ENCODE data around the gene NEGR1. TPM values are rescaled to one million over a fixed set of nuclear protein-coding genes. Genes with fewer than 3 reads are reported as not detected.

Gene NEGR1
- total RNA-seq, 4 donors from 2014 or later: 7.0 to 10.0 (median 8.1) TPM

DNA sequence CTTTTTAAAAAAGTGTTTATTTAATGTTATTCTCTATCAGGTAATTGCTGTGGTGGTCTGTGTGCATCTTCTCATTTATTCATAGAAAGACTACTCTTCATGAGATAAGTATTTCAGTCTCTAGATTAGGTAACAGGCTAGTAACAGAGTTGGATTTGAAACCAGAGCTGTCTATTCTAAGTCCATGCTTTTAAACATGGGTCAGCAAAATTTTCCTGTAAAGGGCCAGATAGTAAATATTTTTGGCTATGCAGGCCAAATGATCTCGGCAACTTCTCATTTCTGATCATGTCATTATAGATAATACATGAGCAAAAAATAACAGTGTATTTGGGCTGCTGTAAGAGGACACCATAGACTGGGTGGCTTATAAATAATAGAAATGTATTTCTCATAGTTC, 715.9 kb downstream of the NEGR1 start:
- TF ChIP-seq EP300 (IDR thresholded peaks at IDR 0.05; ENCODE audit: low read depth) (no peak), POLR2AphosphoS5 (IDR thresholded peaks at IDR 0.05) (no peak), POLR2A (IDR thresholded peaks at IDR 0.05) (no peak)
- TF ChIP-seq, protein P1, sequence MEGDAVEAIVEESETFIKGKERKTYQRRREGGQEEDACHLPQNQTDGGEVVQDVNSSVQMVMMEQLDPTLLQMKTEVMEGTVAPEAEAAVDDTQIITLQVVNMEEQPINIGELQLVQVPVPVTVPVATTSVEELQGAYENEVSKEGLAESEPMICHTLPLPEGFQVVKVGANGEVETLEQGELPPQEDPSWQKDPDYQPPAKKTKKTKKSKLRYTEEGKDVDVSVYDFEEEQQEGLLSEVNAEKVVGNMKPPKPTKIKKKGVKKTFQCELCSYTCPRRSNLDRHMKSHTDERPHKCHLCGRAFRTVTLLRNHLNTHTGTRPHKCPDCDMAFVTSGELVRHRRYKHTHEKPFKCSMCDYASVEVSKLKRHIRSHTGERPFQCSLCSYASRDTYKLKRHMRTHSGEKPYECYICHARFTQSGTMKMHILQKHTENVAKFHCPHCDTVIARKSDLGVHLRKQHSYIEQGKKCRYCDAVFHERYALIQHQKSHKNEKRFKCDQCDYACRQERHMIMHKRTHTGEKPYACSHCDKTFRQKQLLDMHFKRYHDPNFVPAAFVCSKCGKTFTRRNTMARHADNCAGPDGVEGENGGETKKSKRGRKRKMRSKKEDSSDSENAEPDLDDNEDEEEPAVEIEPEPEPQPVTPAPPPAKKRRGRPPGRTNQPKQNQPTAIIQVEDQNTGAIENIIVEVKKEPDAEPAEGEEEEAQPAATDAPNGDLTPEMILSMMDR (IDR thresholded peaks at IDR 0.05): no peak
- H3K9me3 ChIP-seq: no peaks in the 10 kb centered on the region
- H3K27ac ChIP-seq: no peak overlapping the region
- H3K36me3 ChIP-seq: no peaks in the 10 kb centered on the region
- DNase-seq: no peak
- H3K4me1 ChIP-seq: peaks cover 0 to 6% (median 2%) of the 10 kb centered on the region in 4 donors
- intact Hi-C loops (cut with DNase I; ENCODE audit: low total_unique reads) (no loop called here), in situ Hi-C loops (cut with MboI; ENCODE audit: low pct_ligation_motif_present in 1 of 4, low pct_unique_long_range_greater_than_20kb in 1 of 4, low sequenced_read_pairs in 3 of 4) (no loop called here)
- WGBS, 2 donors (ENCODE audit: low coverage in 1 of 2): 83 to 100% methylated on average over 1 of the region's 1 CpG
- H3K27me3 ChIP-seq: no peaks in the 10 kb centered on the region
- H3K4me3 ChIP-seq: no peak overlapping the region

GRCh38 chr1:71565831-71566230, 716.5 kb downstream of the NEGR1 start:
- no peak for TF ChIP-seq EP300 (IDR thresholded peaks at IDR 0.05; ENCODE audit: low read depth)
- no peak for TF ChIP-seq POLR2AphosphoS5 (IDR thresholded peaks at IDR 0.05)
- TF ChIP-seq, protein P1 (IDR thresholded peaks at IDR 0.05): no peak
- no peak for TF ChIP-seq POLR2A (IDR thresholded peaks at IDR 0.05)
- H3K36me3 ChIP-seq: no peaks in the 10 kb centered on the region
- 57 to 58% methylated on average over 3 of the region's 3 CpGs for WGBS, 2 donors (ENCODE audit: low coverage in 1 of 2)
- intact Hi-C loops (cut with DNase I; ENCODE audit: low total_unique reads) (no loop called here), in situ Hi-C loops (cut with MboI; ENCODE audit: low pct_ligation_motif_present in 1 of 4, low pct_unique_long_range_greater_than_20kb in 1 of 4, low sequenced_read_pairs in 3 of 4) (no loop called here)
- H3K4me1 ChIP-seq: peaks cover 0 to 9% (median 2%) of the 10 kb centered on the region in 4 donors
- no peak overlapping the region for H3K27ac ChIP-seq
- no peak overlapping the region for H3K4me3 ChIP-seq
- H3K9me3 ChIP-seq: no peaks in the 10 kb centered on the region
- no peak for DNase-seq
- no peaks in the 10 kb centered on the region for H3K27me3 ChIP-seq

DNA sequence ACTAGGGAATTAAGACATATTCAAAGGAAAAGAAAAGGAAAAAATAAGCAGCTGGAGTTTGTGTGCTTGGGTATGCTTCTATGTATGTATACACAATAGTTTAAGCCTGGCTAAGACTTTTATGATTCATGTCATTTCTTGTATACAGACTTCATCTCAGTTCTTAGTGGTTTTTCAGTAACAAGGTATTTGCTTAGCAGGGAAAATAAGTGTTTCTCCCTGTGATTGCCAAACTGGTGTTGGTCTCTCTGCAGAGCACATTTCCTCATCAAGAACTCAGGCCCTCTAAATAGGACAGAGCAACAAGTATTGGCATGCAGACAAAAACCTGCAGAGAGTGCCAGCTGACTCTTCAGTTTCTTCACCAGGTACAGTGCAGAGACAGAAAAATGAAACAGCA, 717.1 kb downstream of the NEGR1 start:
- no peak overlapping the region for H3K27ac ChIP-seq
- intact Hi-C loops (cut with DNase I; ENCODE audit: low total_unique reads) (no loop called here), in situ Hi-C loops (cut with MboI; ENCODE audit: low pct_ligation_motif_present in 1 of 4, low pct_unique_long_range_greater_than_20kb in 1 of 4, low sequenced_read_pairs in 3 of 4) (no loop called here)
- no peaks in the 10 kb centered on the region for H3K27me3 ChIP-seq
- no peak for DNase-seq
- H3K36me3 ChIP-seq: no peaks in the 10 kb centered on the region
- H3K4me1 ChIP-seq: peaks cover 0 to 9% (median 2%) of the 10 kb centered on the region in 4 donors
- H3K4me3 ChIP-seq: no peak overlapping the region
- TF ChIP-seq POLR2AphosphoS5 (IDR thresholded peaks at IDR 0.05): peak in 1 of 3 donors; percentile 47
- TF ChIP-seq, protein P1 (IDR thresholded peaks at IDR 0.05): no peak
- no peak for TF ChIP-seq POLR2A (IDR thresholded peaks at IDR 0.05)
- TF ChIP-seq EP300 (IDR thresholded peaks at IDR 0.05; ENCODE audit: low read depth): no peak
- H3K9me3 ChIP-seq: no peaks in the 10 kb centered on the region

- TF ChIP-seq, protein P1 (IDR thresholded peaks at IDR 0.05): no peak
- TF ChIP-seq EP300 (IDR thresholded peaks at IDR 0.05; ENCODE audit: low read depth) (no peak), POLR2A (IDR thresholded peaks at IDR 0.05) (no peak), POLR2AphosphoS5 (IDR thresholded peaks at IDR 0.05) (no peak)
- in situ Hi-C loops (cut with MboI; ENCODE audit: low pct_ligation_motif_present in 1 of 4, low pct_unique_long_range_greater_than_20kb in 1 of 4, low sequenced_read_pairs in 3 of 4): no loop called here
- Histone ChIP-seq H3K27ac (peak overlapping the region in 2 of 4 donors; percentile 14 to 30), H3K4me1 (peaks cover 0 to 5% (median 2%) of the 10 kb centered on the region in 4 donors), H3K27me3 (no peaks in the 10 kb centered on the region), H3K9me3 (no peaks in the 10 kb centered on the region), H3K36me3 (no peaks in the 10 kb centered on the region), H3K4me3 (no peak overlapping the region)
- no peak for DNase-seq
- intact Hi-C loops (cut with DNase I; ENCODE audit: low total_unique reads): no loop called here
- WGBS, 2 donors (ENCODE audit: low coverage in 1 of 2): 17 to 34% methylated on average over 1 of the region's 1 CpG
Observed at GRCh38 chr1:71562298-71562697, 720.0 kb downstream of the NEGR1 start.

Measured in transverse colon (tissue), 4 donors.